Neural cell (in vitro differentiated cells): ENCODE data around the gene GAGE10.
"Not testable (repeated sequence)": the region's sequence is repeated elsewhere in the genome, so short reads cannot be mapped to it uniquely, and the experiment has no call there.

ENCODE experiments used
- CTCF ChIP-seq: fragments of 450-650 bp; IDR thresholded peaks from 2 replicates; pipeline ENCODE4 v1.5.1; 2014; ENCODE audit warnings: antibody characterized with exemption, mild to moderate bottlenecking, moderate library complexity; ENCODE audit not compliant: poor library complexity, severe bottlenecking
- EZH2 ChIP-seq: fragments of 200-600, 300-800 bp; shearing (Covaris generic), sonication (generic); IDR thresholded peaks from 2 replicates; pipeline ENCODE4 v1.6.1; 2014; ENCODE audit warnings: antibody characterized with exemption, low read length, borderline replicate concordance, mild to moderate bottlenecking; ENCODE audit not compliant: insufficient read depth, poor library complexity, severe bottlenecking
- POLR2AphosphoS5 ChIP-seq: IDR thresholded peaks from 2 replicates; pipeline ENCODE4 v1.6.1; 2012
- REST ChIP-seq: IDR thresholded peaks from 2 replicates; pipeline ENCODE4 v1.6.1; 2012; ENCODE audit warnings: borderline replicate concordance
- SMC3 ChIP-seq: fragments of 450-650 bp; conservative IDR thresholded peaks from 2 replicates; pipeline ENCODE4 v1.6.1; 2014; ENCODE audit warnings: antibody characterized with exemption, mild to moderate bottlenecking, moderate library complexity; ENCODE audit not compliant: poor library complexity

GRCh38 chrX:49341449-49341848 is 38.0 kb downstream of the GAGE10 start:
- TF ChIP-seq CTCF, POLR2AphosphoS5, REST, EZH2, SMC3: not testable (repeated sequence)
